Measurements from ENCODE around the gene NFS1.

GRCh38 chr20:35648836-35649235 lies 50.3 kb downstream of the NFS1 start:
- TF ChIP-seq POLR2A (IDR thresholded peaks at IDR 0.05) (no peak), CTCF (IDR thresholded peaks at IDR 0.05) (no peak)
